ENCODE results near the gene WDR54.
"Not testable (repeated sequence)": the region's sequence is repeated elsewhere in the genome, so short reads cannot be mapped to it uniquely, and the experiment has no call there.

Gene WDR54

DNA sequence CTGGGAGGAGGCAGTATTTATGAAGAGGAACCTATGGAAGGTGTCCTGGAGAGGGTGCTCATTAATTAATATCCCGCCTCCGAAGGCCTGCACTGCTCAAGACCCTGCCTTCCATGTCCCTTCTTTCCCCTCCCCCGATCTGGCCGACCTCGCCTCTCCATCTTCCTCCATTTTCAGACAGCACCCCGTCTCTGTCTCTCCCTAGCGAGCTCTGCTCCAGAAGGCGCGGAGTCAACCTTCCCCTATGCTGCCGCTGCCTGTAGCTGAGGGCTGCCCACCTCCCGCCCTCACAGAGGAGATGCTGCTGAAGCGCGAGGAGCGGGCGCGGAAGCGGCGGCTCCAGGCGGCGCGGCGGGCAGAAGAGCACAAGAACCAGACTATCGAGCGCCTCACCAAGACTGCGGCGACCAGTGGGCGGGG is 35.6 kb downstream of the WDR54 start:
- no peak for DNase-seq (ENCODE audit: low read depth)

DNA sequence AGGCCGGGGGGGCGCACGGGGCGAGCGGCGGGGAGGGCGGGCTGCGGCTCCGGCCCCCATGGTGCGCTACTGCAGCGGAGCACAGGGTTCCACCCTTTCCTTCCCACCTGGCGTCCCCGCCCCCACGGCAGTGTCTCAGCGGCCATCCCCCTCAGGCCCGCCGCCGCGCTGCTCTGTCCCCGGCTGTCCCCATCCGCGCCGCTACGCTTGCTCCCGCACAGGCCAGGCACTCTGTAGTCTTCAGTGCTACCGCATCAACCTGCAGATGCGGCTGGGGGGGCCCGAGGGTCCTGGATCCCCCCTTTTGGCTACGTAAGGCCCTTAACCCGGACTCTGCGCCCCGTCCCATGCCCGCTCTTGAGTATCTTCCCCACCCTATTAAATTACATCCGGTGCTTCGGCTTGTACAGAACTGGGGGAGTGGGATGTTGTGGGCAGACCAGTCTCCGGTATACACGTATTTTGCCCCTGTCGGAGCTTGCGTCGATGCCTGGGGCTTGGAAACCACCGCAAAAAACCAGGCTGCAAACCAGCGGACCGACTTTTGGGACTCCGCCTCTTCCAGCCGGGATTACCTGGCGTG is 36.1 kb downstream of the WDR54 start:
- DNase-seq (ENCODE audit: low read depth) = peak; percentile 77

DNA sequence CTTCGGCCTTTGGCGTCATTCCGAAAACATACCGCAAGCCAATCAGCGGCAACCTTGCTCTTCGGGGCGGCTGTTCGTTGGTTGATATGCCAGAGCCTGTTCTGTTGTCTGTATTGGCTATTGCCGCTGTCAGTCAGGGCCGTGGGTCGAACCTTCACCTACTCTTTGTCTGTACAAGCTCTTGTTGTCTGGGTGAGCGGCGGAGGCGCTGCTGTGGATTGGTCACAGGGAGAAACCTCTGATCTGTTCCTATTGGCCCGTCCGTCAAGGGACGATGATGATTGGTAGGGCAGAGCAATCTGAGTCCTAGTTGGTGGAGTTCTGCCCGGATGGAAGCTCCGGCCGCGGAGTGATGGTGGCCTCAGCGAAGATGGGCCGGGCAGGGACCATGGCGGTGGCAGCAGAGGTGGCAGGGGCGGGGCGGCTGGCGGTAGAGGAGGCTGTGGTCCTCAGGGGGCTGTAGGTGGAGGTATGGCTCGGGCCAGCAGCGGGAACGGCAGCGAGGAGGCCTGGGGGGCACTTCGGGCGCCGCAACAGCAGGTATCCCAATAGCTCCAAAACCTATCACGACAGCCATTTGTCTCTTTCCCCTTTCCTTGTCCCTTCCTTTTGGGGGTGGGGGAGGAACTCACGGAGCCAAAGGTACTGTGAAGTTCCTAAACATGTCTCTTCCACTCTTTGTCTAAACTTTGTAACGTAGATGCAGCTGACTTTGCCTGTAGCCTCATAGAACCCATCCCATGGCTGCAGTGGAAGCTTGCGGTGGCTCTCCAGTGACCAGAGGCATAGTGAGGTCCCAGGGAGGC is 36.8 kb downstream of the WDR54 start, which contains the start of gene WBP1:
WBP1 (plus strand) TSS at position 307 of the 806 bp plus-strand sequence; CDS start at position 472, 165 bp downstream.
- peak; percentile 98 for DNase-seq (ENCODE audit: low read depth)

GRCh38 chr2:74458938-74459363 is 37.4 kb downstream of the WDR54 start:
- DNase-seq (ENCODE audit: low read depth) = no peak

DNA sequence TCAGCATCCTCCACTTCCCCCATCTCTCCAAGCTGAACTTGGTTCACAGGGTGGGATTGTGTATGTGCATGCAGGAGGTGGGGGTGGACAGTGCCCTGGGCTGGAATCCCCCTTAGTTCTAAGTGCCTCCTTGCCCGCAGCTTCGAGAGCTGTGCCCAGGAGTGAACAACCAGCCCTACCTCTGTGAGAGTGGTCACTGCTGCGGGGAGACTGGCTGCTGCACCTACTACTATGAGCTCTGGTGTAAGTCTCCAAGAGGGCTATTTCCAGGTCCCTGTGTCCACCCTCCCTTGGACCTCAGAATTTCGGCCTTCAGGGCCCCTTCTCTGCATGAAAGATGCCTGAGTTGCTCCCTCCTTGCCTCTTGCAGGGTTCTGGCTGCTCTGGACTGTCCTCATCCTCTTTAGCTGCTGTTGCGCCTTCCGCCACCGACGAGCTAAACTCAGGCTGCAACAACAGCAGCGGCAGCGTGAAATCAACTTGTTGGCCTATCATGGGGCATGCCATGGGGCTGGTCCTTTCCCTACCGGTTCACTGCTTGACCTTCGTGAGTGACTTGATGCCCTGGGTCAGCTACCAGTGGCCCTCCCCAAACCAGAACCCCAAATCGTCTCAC is 38.1 kb downstream of the WDR54 start:
- DNase-seq (ENCODE audit: low read depth) = not testable (repeated sequence)

DNA sequence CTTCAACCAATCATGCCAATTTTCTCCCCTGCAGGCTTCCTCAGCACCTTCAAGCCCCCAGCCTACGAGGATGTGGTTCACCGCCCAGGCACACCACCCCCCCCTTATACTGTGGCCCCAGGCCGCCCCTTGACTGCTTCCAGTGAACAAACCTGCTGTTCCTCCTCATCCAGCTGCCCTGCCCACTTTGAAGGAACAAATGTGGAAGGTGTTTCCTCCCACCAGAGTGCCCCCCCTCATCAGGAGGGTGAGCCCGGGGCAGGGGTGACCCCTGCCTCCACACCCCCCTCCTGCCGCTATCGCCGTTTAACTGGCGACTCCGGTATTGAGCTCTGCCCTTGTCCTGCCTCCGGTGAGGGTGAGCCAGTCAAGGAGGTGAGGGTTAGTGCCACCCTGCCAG is 38.7 kb downstream of the WDR54 start:
- DNase-seq (ENCODE audit: low read depth) = not testable (repeated sequence)

GRCh38 chr2:74461187-74462053 is 39.9 kb downstream of the WDR54 start:
- no peak for DNase-seq (ENCODE audit: low read depth)

DNA sequence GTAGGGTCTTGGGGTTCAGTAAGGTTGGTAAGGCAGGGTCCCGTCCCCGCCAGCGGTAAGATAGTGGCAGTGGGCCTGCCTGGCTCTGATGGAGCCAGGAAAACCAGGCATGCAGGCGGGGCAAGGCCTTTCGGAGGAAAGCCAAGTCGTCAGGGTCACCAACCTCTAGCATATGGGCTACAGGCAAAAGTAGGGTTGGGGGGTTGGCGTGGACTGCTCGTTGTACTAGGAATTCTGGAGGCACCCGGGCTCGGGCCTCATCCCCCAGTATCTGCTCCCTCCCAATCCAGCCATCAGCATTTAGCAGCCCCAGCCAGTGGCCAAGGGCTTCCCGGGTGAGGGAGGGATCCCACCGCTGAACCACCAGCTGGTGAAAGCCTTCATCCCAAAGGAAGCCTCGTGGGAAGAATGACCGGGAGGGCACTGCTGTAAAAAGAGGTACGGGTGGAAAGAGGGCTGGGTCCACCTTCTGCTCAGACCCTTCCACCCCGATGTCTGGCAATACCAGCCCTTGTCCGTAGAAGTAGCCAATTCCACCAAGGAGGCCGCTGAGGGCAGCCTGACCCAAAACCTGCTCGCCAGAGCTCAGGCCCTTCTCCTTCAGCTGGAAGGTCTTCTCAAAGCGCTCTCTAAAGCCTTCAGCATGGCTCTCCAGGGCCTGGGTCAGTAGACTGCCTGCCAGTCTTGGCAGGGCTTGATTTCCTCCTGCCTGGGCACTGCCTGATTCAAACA is 40.7 kb downstream of the WDR54 start:
- DNase-seq (ENCODE audit: low read depth) = no peak

GRCh38 chr2:74462786-74463105 is 41.2 kb downstream of the WDR54 start:
- no peak for DNase-seq (ENCODE audit: low read depth)

GRCh38 chr2:74464406-74464805 is 42.9 kb downstream of the WDR54 start:
- no peak for DNase-seq (ENCODE audit: low read depth)

- not testable (repeated sequence) for DNase-seq (ENCODE audit: low read depth)
These were observed 49.2 kb downstream of the WDR54 start for GRCh38 chr2:74470742-74471141.

DNA sequence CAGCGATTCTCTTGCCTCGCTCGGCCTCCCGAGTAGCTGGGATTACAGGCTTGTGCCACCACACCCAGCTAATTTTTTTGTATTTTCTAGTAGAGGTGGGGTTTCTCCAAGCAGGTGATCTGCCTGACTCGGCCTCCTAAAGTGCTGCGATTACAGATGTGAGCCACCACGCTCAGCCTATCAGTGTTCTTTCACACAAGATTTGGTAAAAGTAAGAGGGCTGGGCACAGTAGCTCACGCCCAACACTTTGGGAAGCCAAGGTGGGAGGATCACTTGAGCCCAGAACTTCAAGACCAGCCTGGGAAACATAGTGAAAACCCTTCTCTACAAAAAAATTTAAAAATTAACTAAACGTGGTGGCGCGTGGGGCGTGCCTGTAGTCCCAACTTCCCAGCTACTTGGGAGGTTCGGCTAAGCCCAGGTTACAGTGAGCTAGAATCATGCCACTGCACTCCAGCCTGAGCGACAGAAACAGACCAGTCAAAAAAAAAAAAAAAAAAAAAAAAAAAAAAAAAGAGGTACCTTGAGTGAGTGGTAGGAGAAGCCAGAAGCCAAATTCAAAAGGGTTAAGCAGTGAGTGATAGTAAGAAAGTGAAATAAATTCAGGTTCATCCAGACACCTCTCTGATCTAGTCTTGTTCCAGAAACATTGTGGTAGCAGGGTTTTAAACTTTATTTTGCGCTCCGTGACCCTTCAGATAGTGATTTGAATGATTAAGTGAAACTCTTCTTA is 50.0 kb downstream of the WDR54 start:
- DNase-seq (ENCODE audit: low read depth) = no peak

GRCh38 chr2:74472086-74472944 is 50.8 kb downstream of the WDR54 start, which contains the start of gene MRPL53:
Gene MRPL53 (minus strand): TSS chr2:74472680. CDS start chr2:74472660, 20 bp downstream.
- peak; percentile 96 for DNase-seq (ENCODE audit: low read depth)

GRCh38 chr2:74472945-74473258 is 51.4 kb downstream of the WDR54 start:
- DNase-seq (ENCODE audit: low read depth) = no peak

DNA sequence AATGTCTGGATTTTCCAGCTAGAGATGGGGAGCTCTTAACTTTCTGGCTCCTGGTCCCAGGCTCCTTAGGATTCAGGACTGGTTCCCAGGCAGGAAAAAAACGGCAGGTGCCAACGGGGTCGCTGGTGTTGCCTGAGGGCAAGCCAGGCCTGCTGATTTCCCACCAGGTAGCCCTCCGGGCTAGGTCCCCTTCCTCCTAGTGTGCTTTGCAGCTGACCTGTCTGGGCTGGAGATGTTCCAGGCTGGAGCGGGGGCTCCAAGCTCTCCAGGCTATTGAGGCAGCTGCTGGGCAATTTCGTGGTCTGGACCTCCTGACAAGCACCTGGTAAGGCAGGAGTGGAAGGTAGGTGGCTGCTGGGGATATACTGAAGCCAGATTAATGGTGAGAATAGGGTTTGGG is 53.0 kb downstream of the WDR54 start:
- DNase-seq (ENCODE audit: low read depth) = no peak

DNA sequence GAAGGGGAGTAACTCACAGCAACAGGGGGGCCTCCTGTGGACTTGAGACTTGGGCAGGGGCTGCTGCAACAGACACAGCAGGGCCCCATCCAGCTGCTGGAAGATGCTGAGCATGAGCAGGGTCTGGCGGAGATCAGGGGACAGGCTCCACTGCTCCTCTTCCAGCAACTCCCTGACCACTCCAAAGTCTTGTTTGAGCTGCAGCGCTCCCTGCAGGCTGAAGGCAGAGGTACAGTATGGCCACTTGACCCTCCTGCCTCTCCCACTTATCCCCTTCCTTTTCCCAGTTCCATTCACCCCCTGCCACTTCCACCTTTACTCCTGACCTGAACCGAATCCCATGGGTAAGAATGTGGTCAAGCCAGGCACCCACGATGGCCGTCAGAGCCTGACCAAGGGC is 53.4 kb downstream of the WDR54 start:
- DNase-seq (ENCODE audit: low read depth) = no peak
